ENCODE measurements around the gene SNRPD3.
A peak's percentile ranks its signal among the peaks of the same experiment; 100 is the strongest.

Gene SNRPD3

DNA sequence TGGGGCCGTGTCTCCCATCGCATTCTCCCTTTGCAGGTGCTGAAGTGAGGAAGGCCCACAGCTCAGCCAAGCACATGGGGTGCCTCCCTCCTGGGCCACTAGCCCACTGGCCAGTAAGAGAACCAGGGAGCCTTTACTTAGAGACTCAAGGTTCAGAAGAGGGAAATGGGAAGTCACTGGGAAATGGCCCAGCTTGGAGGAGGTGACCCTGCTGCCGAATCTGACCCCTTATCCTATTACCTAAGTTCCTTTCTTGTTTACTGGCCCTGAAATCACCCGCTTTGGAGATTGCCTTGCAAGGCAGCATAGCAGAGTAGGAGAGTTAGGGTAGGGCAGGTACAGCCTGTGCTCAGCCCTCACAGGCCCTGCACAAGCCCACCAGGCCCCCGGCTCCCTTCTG, 36.3 kb upstream of the SNRPD3 start:
- H3F3A ChIP-seq (ENCODE audit: control insufficient read depth, insufficient read depth): no peaks in the 10 kb centered on the region
- peaks cover 11% of the 10 kb centered on the region for H3K4me1 ChIP-seq (ENCODE audit: control insufficient read depth, low read length)
- H3K36me3 ChIP-seq (ENCODE audit: control insufficient read depth, low read length): no peaks in the 10 kb centered on the region
- H3K9me2 ChIP-seq (replicated peaks; ENCODE audit: control insufficient read depth, low read length): no peaks in the 10 kb centered on the region
- no peaks in the 10 kb centered on the region for H3K79me2 ChIP-seq (ENCODE audit: control insufficient read depth, low read length)
- TF ChIP-seq EZH2phosphoT487 (IDR thresholded peaks at IDR 0.05; ENCODE audit: borderline replicate concordance, low read length): no peak
- TF ChIP-seq, protein P1, sequence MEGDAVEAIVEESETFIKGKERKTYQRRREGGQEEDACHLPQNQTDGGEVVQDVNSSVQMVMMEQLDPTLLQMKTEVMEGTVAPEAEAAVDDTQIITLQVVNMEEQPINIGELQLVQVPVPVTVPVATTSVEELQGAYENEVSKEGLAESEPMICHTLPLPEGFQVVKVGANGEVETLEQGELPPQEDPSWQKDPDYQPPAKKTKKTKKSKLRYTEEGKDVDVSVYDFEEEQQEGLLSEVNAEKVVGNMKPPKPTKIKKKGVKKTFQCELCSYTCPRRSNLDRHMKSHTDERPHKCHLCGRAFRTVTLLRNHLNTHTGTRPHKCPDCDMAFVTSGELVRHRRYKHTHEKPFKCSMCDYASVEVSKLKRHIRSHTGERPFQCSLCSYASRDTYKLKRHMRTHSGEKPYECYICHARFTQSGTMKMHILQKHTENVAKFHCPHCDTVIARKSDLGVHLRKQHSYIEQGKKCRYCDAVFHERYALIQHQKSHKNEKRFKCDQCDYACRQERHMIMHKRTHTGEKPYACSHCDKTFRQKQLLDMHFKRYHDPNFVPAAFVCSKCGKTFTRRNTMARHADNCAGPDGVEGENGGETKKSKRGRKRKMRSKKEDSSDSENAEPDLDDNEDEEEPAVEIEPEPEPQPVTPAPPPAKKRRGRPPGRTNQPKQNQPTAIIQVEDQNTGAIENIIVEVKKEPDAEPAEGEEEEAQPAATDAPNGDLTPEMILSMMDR (IDR thresholded peaks at IDR 0.05; ENCODE audit: low read depth, low read length, poor library complexity, severe bottlenecking): no peak
- no peak overlapping the region for H3K4me2 ChIP-seq (ENCODE audit: low read length)
- no peak overlapping the region for H3K4me3 ChIP-seq (ENCODE audit: low read length)
- H4K20me1 ChIP-seq (ENCODE audit: control insufficient read depth, insufficient read depth, low read depth, low read length): no peaks in the 10 kb centered on the region
- no peak overlapping the region for H3K27ac ChIP-seq (ENCODE audit: low read depth, low read length)
- H3K27me3 ChIP-seq (ENCODE audit: control insufficient read depth, low read length): peaks cover 16% of the 10 kb centered on the region
- no peaks in the 10 kb centered on the region for H3K9me3 ChIP-seq (ENCODE audit: control insufficient read depth, insufficient read depth, low read length)

DNA sequence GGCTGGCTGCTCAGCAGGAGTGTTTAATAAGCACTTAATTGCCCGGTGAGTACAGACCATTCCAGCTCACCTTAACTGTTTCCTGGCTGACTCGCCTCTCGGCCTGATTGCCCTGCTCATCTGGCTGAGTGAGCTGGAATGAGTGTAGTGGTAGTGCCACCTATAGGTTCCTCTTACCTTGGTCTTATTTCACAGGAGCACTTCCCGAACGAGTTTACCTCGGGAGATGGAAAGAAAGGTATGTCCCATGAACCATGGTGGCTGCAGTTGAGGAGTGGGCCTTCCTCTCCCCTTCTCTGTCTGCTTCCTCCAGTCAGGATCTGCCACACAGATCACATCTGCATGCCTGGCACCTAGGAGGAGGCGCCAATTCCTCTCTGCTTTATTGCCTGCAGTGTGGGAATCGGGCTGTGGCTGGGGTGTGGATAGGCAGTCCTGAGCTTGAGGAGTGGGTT, 34.0 kb upstream of the SNRPD3 start:
- Histone ChIP-seq H3K79me2 (ENCODE audit: control insufficient read depth, low read length) (no peaks in the 10 kb centered on the region), H4K20me1 (ENCODE audit: control insufficient read depth, insufficient read depth, low read depth, low read length) (no peaks in the 10 kb centered on the region), H3K9me3 (ENCODE audit: control insufficient read depth, insufficient read depth, low read length) (no peaks in the 10 kb centered on the region), H3K4me3 (ENCODE audit: low read length) (no peak overlapping the region), H3K4me1 (ENCODE audit: control insufficient read depth, low read length) (peaks cover 17% of the 10 kb centered on the region), H3K27me3 (ENCODE audit: control insufficient read depth, low read length) (peaks cover 4% of the 10 kb centered on the region), H3K36me3 (ENCODE audit: control insufficient read depth, low read length) (no peaks in the 10 kb centered on the region), H3K27ac (ENCODE audit: low read depth, low read length) (no peak overlapping the region), H3F3A (ENCODE audit: control insufficient read depth, insufficient read depth) (no peaks in the 10 kb centered on the region), H3K9me2 (replicated peaks; ENCODE audit: control insufficient read depth, low read length) (no peaks in the 10 kb centered on the region), H3K4me2 (ENCODE audit: low read length) (no peak overlapping the region)
- TF ChIP-seq, protein P1 (IDR thresholded peaks at IDR 0.05; ENCODE audit: low read depth, low read length, poor library complexity, severe bottlenecking): peak; percentile 67
- no peak for TF ChIP-seq EZH2phosphoT487 (IDR thresholded peaks at IDR 0.05; ENCODE audit: borderline replicate concordance, low read length)

DNA sequence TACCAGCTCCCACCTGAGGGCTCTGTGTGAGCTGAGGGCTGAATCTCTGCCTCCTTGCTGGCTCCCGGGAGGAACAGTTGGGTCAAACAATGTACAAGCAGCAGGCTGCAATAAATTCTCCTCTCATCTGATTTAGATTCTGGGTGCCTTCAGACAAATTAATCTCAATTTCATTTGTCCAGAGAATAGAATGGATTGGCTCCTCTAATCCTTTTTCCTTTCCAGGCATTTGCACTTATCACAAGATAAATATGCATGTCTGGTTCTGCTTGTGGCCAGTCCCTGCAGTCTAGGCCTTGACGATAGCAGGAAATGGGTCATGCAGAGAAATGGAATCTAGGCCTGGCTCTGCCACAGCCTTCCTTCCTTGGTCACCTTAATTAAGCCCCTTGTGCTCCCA, 31.9 kb upstream of the SNRPD3 start:
- no peaks in the 10 kb centered on the region for H3F3A ChIP-seq (ENCODE audit: control insufficient read depth, insufficient read depth)
- H3K27ac ChIP-seq (ENCODE audit: low read depth, low read length): no peak overlapping the region
- H4K20me1 ChIP-seq (ENCODE audit: control insufficient read depth, insufficient read depth, low read depth, low read length): no peaks in the 10 kb centered on the region
- no peaks in the 10 kb centered on the region; the same call in 1 of the 2 replicates for H3K27me3 ChIP-seq (ENCODE audit: control insufficient read depth, low read length)
- H3K4me2 ChIP-seq (ENCODE audit: low read length): no peak overlapping the region
- H3K9me2 ChIP-seq (replicated peaks; ENCODE audit: control insufficient read depth, low read length): no peaks in the 10 kb centered on the region
- no peaks in the 10 kb centered on the region for H3K36me3 ChIP-seq (ENCODE audit: control insufficient read depth, low read length)
- no peak overlapping the region for H3K4me3 ChIP-seq (ENCODE audit: low read length)
- H3K9me3 ChIP-seq (ENCODE audit: control insufficient read depth, insufficient read depth, low read length): no peaks in the 10 kb centered on the region
- H3K79me2 ChIP-seq (ENCODE audit: control insufficient read depth, low read length): no peaks in the 10 kb centered on the region
- H3K4me1 ChIP-seq (ENCODE audit: control insufficient read depth, low read length): peaks cover 16% of the 10 kb centered on the region
- TF ChIP-seq, protein P1 (IDR thresholded peaks at IDR 0.05; ENCODE audit: low read depth, low read length, poor library complexity, severe bottlenecking): no peak
- TF ChIP-seq EZH2phosphoT487 (IDR thresholded peaks at IDR 0.05; ENCODE audit: borderline replicate concordance, low read length): no peak

Measured in DOHH2 (cell line).